Epithelial cell of proximal tubule (primary cell): ENCODE measurements around the gene RAB11FIP3. TPM values are rescaled to one million over a fixed set of nuclear protein-coding genes. Genes with fewer than 3 reads are reported as not detected.
"Not testable (repeated sequence)": the region's sequence is repeated elsewhere in the genome, so short reads cannot be mapped to it uniquely, and the experiment has no call there.

Experiments
- DNase-seq: peaks from one replicate; pipeline ENCODE4 v3.0.0-alpha.2; 2011; ENCODE audit warnings: low read depth
- H3K4me3 ChIP-seq: 2 replicates; pipeline ENCODE4 v1.5.1; 2011; ENCODE audit warnings: low read depth, mild to moderate bottlenecking, low read length
- CTCF ChIP-seq: conservative IDR thresholded peaks from 2 replicates; pipeline ENCODE4 v1.5.1; 2012; ENCODE audit warnings: low read depth, mild to moderate bottlenecking, low read length
- total RNA-seq: library from RNA; depleted of rRNA; stranded (reverse); fragments of >200 nt; gene quantifications from 2 replicates; pipeline ENCODE4 v1.2.3, GENCODE V29; 2015

The RAB11FIP3 gene
- total RNA-seq, 1 donor from 2014 or later = 29.1 TPM

GRCh38 chr16:383326-384051 is 42.0 kb upstream of the RAB11FIP3 start:
- DNase-seq = no peak
- H3K4me3 ChIP-seq = peak overlapping the region; percentile 74
- no peak for TF ChIP-seq CTCF

GRCh38 chr16:386641-387156 is 38.8 kb upstream of the RAB11FIP3 start:
- no peak overlapping the region for H3K4me3 ChIP-seq
- peak; percentile 19 for TF ChIP-seq CTCF
- DNase-seq = no peak

- DNase-seq, H3K4me3 ChIP-seq: not testable (repeated sequence)
Measured at GRCh38 chr16:387761-388666, 37.4 kb upstream of the RAB11FIP3 start.

- TF ChIP-seq CTCF = no peak
- no peak for DNase-seq
- H3K4me3 ChIP-seq = no peak overlapping the region
Measured at GRCh38 chr16:389352-389751, 36.1 kb upstream of the RAB11FIP3 start.

- TF ChIP-seq CTCF = peak; percentile 94
- DNase-seq = no peak
- no peak overlapping the region for H3K4me3 ChIP-seq
Measured at GRCh38 chr16:391885-392335, 33.5 kb upstream of the RAB11FIP3 start.

GRCh38 chr16:392450-393030 is 32.9 kb upstream of the RAB11FIP3 start:
- no peak for DNase-seq
- H3K4me3 ChIP-seq = no peak overlapping the region
- no peak for TF ChIP-seq CTCF

GRCh38 chr16:396199-396598 is 29.2 kb upstream of the RAB11FIP3 start:
- no peak for TF ChIP-seq CTCF
- no peak for DNase-seq
- H3K4me3 ChIP-seq = peak overlapping the region; percentile 44
